ENCODE data around the gene RALGPS1. TPM values are rescaled to one million over a fixed set of nuclear protein-coding genes. Genes with fewer than 3 reads are reported as not detected.

The RALGPS1 gene
- total and polyA plus RNA-seq, 2 of the 13 experiments (the other 11 are each of a cell fraction or from before 2014, with no cell fraction given) = 3.7 to 6.5 TPM

DNA sequence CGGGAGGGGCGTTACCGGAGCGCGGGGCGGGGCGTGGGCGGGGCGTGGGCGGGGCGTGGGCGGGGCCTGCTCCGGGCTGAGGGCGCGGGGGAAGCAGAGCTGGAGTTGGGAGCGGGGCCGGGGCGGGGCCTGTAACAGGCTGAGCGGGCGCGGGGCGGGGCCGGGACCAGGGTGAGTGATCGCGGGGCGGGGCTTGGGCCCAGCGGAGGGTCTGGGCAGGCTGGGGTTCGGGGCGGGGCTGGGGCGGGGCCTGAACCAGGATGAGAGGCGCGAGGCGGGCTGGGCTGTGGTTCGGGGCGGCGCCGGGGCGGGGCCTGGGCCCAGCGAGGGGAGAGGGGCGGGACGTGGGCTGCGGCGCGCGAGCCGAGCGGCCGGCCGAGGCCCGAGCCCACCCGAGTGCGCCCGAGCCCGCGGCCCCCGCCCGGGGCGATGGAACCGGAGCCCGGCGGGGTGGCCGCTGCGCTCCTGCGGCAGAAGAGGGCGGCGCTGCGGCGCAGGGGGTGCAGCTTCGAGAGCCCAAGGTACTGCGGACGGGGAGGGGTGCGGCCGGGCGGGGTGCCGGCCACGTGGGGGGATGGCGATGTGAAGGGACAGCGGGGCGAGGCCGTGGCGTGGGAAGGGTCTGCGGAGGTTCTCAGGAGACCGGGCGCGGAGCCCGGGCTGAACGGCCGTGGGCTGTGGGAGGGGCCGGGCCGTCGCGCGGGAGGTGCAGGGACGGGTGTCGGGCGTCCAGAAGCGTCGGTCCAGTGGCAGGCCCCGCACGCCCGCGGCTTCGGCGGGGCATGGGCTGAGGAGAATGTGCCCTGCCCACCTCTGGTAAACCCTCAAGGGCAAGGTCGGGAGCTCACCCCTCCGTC is 310.5 kb downstream of the RALGPS1 start:
- 3% methylated on average over 28 of the region's 106 CpGs for WGBS (ENCODE audit: low lambda C conversion rate)
- Histone ChIP-seq H3K27me3 (ENCODE audit: control insufficient read depth in 1 of 2, insufficient read depth in 2 of 2, low read length in 2 of 2) (peaks cover 0 to 4% of the 10 kb centered on the region in 2 experiments; a peak in 2 of 5 replicates), H4K20me1 (ENCODE audit: insufficient read depth, low read length) (no peaks in the 10 kb centered on the region), H3K9ac (ENCODE audit: insufficient read depth, low read depth, low read length) (peak overlapping the region; percentile 76), H3K36me3 (replicated peaks in 1 of 2; ENCODE audit: control insufficient read depth in 1 of 2, insufficient read depth in 2 of 2, low read length in 2 of 2) (no peaks in the 10 kb centered on the region), H2AFZ (ENCODE audit: low read length) (no peak overlapping the region), H3K4me2 (ENCODE audit: low read depth, low read length) (peak overlapping the region; percentile 97), H3K79me2 (ENCODE audit: insufficient read depth, low read length) (no peaks in the 10 kb centered on the region), H3K4me1 (ENCODE audit: insufficient read depth, low read length) (peaks cover 27% of the 10 kb centered on the region), H3K27ac (ENCODE audit: extremely low read length, insufficient read depth, low read length) (peak overlapping the region; percentile 79), H3K9me3 (ENCODE audit: low read length) (no peaks in the 10 kb centered on the region), H3K4me3 (replicated peaks in 1 of 3; ENCODE audit: insufficient read depth in 1 of 3, low read depth in 2 of 3, low read length in 3 of 3) (peak overlapping the region; percentile 66 to 92 (median 80))
- ChIA-PET POLR2A (interaction anchor here (0.6 to 3.6 kb wide), 14 partner anchors 10 to 347 kb away, joined by 3 to 40 read pairs (median 4); partner anchors contain the start of genes SLC2A8 and ZNF79), CTCF (ENCODE audit: low intra/inter-chr PET ratio, low total read pairs) (no interaction called here)
- peak; percentile 74 for DNase-seq (ENCODE audit: low spot score)
- intact Hi-C loops (cut with micrococcal nuclease; ENCODE audit: unreplicated experiment) (no loop called here), in situ Hi-C loops (cut with HindIII; ENCODE audit: extremely low pct_ligation_motif_present, low pct_unique_long_range_greater_than_20kb) (no loop called here)
- no TSS peak for BruUV-seq (replicated peaks)
- ATAC-seq = peak; percentile 74
- no peak for FAIRE-seq
- TF ChIP-seq NFATC3 (CRISPR knock-in tag; IDR thresholded peaks at IDR 0.05) = no peak
- TF ChIP-seq HHEX (CRISPR knock-in tag; IDR thresholded peaks at IDR 0.05) = no peak
- no peak for TF ChIP-seq ZSCAN9 (CRISPR knock-in tag; IDR thresholded peaks at IDR 0.05; ENCODE audit: borderline replicate concordance)
- TF ChIP-seq, protein P1, sequence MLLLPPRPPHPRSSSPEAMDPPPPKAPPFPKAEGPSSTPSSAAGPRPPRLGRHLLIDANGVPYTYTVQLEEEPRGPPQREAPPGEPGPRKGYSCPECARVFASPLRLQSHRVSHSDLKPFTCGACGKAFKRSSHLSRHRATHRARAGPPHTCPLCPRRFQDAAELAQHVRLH (CRISPR knock-in tag; IDR thresholded peaks at IDR 0.05; ENCODE audit: borderline replicate concordance, low read depth) = no peak
- TF ChIP-seq, protein P2, sequence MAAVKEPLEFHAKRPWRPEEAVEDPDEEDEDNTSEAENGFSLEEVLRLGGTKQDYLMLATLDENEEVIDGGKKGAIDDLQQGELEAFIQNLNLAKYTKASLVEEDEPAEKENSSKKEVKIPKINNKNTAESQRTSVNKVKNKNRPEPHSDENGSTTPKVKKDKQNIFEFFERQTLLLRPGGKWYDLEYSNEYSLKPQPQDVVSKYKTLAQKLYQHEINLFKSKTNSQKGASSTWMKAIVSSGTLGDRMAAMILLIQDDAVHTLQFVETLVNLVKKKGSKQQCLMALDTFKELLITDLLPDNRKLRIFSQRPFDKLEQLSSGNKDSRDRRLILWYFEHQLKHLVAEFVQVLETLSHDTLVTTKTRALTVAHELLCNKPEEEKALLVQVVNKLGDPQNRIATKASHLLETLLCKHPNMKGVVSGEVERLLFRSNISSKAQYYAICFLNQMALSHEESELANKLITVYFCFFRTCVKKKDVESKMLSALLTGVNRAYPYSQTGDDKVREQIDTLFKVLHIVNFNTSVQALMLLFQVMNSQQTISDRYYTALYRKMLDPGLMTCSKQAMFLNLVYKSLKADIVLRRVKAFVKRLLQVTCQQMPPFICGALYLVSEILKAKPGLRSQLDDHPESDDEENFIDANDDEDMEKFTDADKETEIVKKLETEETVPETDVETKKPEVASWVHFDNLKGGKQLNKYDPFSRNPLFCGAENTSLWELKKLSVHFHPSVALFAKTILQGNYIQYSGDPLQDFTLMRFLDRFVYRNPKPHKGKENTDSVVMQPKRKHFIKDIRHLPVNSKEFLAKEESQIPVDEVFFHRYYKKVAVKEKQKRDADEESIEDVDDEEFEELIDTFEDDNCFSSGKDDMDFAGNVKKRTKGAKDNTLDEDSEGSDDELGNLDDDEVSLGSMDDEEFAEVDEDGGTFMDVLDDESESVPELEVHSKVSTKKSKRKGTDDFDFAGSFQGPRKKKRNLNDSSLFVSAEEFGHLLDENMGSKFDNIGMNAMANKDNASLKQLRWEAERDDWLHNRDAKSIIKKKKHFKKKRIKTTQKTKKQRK (IDR thresholded peaks at IDR 0.05; ENCODE audit: low read length) = no peak
- TF ChIP-seq ZNF367 (CRISPR knock-in tag; IDR thresholded peaks at IDR 0.05; ENCODE audit: borderline replicate concordance) = no peak
- no peak for TF ChIP-seq NR2F1 (CRISPR knock-in tag; IDR thresholded peaks at IDR 0.05)
- TF ChIP-seq, protein P3, sequence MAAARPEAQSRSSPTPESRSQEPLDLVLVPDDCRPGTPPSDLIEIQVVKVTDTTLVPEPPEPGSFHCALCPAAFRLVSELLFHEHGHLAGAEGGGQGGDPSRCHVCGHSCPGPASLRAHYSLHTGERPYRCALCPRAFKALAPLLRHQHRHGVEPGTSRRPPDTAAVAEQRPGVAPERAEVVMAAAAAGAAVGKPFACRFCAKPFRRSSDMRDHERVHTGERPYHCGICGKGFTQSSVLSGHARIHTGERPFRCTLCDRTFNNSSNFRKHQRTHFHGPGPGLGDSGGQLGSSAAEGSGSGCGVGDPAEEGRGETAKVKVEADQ (CRISPR knock-in tag; IDR thresholded peaks at IDR 0.05; ENCODE audit: borderline replicate concordance) = no peak
- TF ChIP-seq XBP1 (CRISPR knock-in tag; IDR thresholded peaks at IDR 0.05) = no peak
- TF ChIP-seq ZUFSP (CRISPR knock-in tag; IDR thresholded peaks at IDR 0.05; ENCODE audit: borderline replicate concordance) = no peak
- no peak for TF ChIP-seq ZNF790 (CRISPR knock-in tag; IDR thresholded peaks at IDR 0.05; ENCODE audit: borderline replicate concordance)
- no peak for TF ChIP-seq CCAR2 (optimal IDR thresholded peaks at IDR 0.05; ENCODE audit: low read depth, low read length)
- no peak for TF ChIP-seq ZNF644 (CRISPR knock-in tag; IDR thresholded peaks at IDR 0.05; ENCODE audit: low read depth)
- no peak for TF ChIP-seq SRSF4 (IDR thresholded peaks at IDR 0.05; ENCODE audit: low read depth, low read length, poor library complexity, severe bottlenecking)
- TF ChIP-seq MAFF (IDR thresholded peaks at IDR 0.05; ENCODE audit: low read depth, low read length) = no peak

Measured in HepG2 (cell line).